HFFc6 (cell line): ENCODE data around the gene TBC1D2. TPM values are rescaled to one million over a fixed set of nuclear protein-coding genes. Genes with fewer than 3 reads are reported as not detected.

Source experiments
- DNase-seq: peaks from one replicate; pipeline ENCODE4 v3.0.0-alpha.2; 2018
- H3K27ac Mint-ChIP-seq: 2 replicates; pipeline ENCODE4 v1.8.0; 2020; ENCODE audit warnings: mild to moderate bottlenecking, mixed read lengths
- H3K27me3 Mint-ChIP-seq: 2 replicates; pipeline ENCODE4 v1.8.0; 2021; ENCODE audit warnings: mild to moderate bottlenecking, moderate library complexity, mixed read lengths; ENCODE audit not compliant: insufficient read depth
- H3K36me3 Mint-ChIP-seq: 2 replicates; pipeline ENCODE4 v1.8.0; 2021; ENCODE audit warnings: low read depth, mixed read lengths
- H3K4me1 Mint-ChIP-seq: 2 replicates; pipeline ENCODE4 v1.8.0; 2020; ENCODE audit warnings: low read depth, mixed read lengths
- H3K4me3 Mint-ChIP-seq: 2 replicates; pipeline ENCODE4 v1.8.0; 2020; ENCODE audit warnings: mild to moderate bottlenecking, moderate library complexity, mixed read lengths
- H3K9me3 Mint-ChIP-seq: 2 replicates; pipeline ENCODE4 v1.8.0; 2020; ENCODE audit warnings: mild to moderate bottlenecking, mixed read lengths
- CTCF ChIP-seq: fragments of 200-600 bp; sonication (generic); IDR thresholded peaks from 2 replicates; pipeline ENCODE4 v1.5.0; 2021; ENCODE audit warnings: antibody characterized with exemption, mild to moderate bottlenecking
- total RNA-seq, 6 experiments: library from RNA; stranded (reverse); fragmentation: NEBNext Ultra II Directional; extraction: Animal tissue kit (Norgen Biotek cat#: 25700); gene quantifications; 2 replicates in 1 of 6; 3 replicates in 5 of 6; pipeline ENCODE4 v1.2.3, GENCODE V29; 2021

Gene TBC1D2
- total RNA-seq, 6 experiments from 2014 or later: 31.9 to 39.4 (median 36.5) TPM

GRCh38 chr9:98248737-98249474, 6.5 kb downstream of the TBC1D2 start:
- H3K4me1 Mint-ChIP-seq: peaks cover 79% of the 10 kb centered on the region
- no peaks in the 10 kb centered on the region for H3K9me3 Mint-ChIP-seq
- H3K36me3 Mint-ChIP-seq: peaks cover 53% of the 10 kb centered on the region
- DNase-seq: peak; percentile 95
- H3K4me3 Mint-ChIP-seq: peak overlapping the region; percentile 55
- H3K27ac Mint-ChIP-seq: peak overlapping the region; percentile 99
- TF ChIP-seq CTCF: no peak
- no peaks in the 10 kb centered on the region; the same call in 1 of the 2 replicates for H3K27me3 Mint-ChIP-seq

DNA sequence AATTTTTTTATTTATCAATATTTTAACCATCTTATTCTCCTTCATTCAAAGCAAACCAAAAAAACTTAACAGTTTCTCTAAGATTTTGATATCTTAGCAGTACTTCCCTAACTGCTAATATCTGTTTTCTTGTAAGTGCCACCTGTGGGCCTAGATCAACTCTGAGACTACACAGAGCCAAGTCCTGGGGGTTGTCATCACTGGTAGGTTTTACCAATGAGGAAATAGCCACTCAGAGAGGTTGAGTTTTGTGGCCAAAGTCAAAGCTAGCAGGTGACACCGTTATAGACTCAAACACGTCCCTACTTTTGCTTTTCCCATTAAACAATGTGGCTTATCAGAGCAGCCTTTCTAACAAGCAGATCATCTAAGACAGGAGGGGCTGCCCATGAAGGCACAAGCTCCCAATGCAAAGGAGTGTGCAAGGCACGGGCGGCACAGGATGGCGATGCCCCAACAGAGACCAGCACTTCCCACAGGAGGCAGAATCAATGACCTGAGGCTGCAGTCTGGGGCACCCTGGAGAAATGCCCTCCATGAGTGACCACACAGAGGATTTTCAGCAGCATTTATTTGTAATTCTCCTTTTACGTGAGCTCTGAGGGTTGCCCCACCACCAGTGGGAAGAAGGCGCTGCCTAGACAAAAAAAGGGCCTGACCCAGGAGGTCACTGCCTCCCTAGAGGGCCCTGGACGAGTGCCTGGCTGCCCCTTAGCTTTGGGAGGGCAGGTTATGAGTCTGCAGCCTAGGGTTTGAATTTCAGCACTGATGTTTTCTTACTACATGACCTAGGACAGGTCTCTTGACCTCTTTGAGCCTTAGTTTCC, 7.4 kb downstream of the TBC1D2 start:
- no peak for TF ChIP-seq CTCF
- Mint-ChIP-seq H3K27ac (peak overlapping the region; percentile 99), H3K4me1 (peaks cover 72% of the 10 kb centered on the region), H3K4me3 (peak overlapping the region; percentile 55), H3K27me3 (peaks cover 2% of the 10 kb centered on the region; the same call in 1 of the 2 replicates), H3K9me3 (no peaks in the 10 kb centered on the region), H3K36me3 (peaks cover 45% of the 10 kb centered on the region)
- no peak for DNase-seq

- TF ChIP-seq CTCF: no peak
- H3K27ac Mint-ChIP-seq: no peak overlapping the region
Observed at GRCh38 chr9:98242426-98242825, 13.0 kb downstream of the TBC1D2 start.

DNA sequence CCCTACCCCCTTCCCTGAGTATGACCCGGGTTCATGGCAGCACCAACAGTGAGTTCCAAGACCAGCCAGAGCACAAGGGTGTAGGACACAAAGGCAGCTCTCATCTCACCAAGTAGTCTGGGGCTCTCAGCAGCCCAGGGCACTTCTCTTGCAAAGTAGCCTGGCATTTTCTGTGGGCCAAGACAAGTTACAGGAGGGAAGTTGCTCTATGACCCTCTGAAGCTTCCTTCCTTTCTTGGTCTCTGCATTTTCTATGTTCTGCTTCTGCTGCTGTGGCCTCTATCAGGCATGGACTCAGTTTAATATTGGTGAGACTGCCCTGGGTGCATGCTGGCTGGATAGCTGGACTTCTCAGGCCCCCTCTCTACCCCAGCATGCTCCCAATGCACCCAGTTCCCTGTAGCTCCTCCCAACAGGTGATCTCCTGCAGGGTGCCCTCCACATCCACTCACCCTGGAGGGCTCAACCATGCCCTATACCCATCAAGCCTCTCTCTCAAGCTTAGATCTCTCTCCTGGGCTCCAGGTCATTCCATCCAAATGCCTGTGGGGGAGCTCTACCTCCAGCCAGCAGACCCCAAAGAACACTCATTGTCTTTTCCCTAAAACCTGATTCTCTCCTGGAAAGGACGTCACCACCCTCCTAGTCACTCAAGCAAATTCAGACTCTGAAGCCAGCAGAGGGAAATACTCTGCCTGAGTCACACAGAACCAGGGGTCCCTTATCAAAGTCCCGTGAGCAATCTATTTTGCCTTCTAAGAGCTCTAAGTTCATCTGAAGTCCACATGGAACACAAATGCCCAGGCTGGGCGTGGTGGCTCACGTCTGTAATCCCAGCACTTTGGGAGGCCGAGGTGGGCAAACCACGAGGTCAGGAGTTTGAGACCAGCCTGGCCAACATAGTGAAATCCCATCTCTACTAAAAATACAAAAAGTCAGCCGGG, 13.8 kb downstream of the TBC1D2 start:
- H3K36me3 Mint-ChIP-seq: peaks cover 26% of the 10 kb centered on the region
- 0 out of 2 replicates have a peak, but pooled peaks cover 2% of the 10 kb centered on the region for H3K27me3 Mint-ChIP-seq
- TF ChIP-seq CTCF: no peak; the same call in 1 of the 2 replicates
- peaks cover 17% of the 10 kb centered on the region for H3K4me1 Mint-ChIP-seq
- DNase-seq: no peak
- H3K9me3 Mint-ChIP-seq: no peaks in the 10 kb centered on the region
- no peak overlapping the region for H3K4me3 Mint-ChIP-seq
- no peak overlapping the region; the same call in 1 of the 2 replicates for H3K27ac Mint-ChIP-seq

More at GRCh38 chr9:98242426-98242825, 13.0 kb downstream of the TBC1D2 start:
- Mint-ChIP-seq H3K36me3 (peaks cover 28% of the 10 kb centered on the region), H3K4me3 (no peak overlapping the region), H3K4me1 (peaks cover 18% of the 10 kb centered on the region), H3K27me3 (0 out of 2 replicates have a peak, but pooled peaks cover 2% of the 10 kb centered on the region), H3K9me3 (no peaks in the 10 kb centered on the region)
- no peak for DNase-seq

GRCh38 chr9:98240475-98240874, 15.0 kb downstream of the TBC1D2 start:
- DNase-seq: no peak
- Mint-ChIP-seq H3K27me3 (0 out of 2 replicates have a peak, but pooled peaks cover 2% of the 10 kb centered on the region), H3K36me3 (peaks cover 23% of the 10 kb centered on the region), H3K9me3 (no peaks in the 10 kb centered on the region), H3K4me1 (peaks cover 6% of the 10 kb centered on the region; the same call in 1 of the 2 replicates), H3K27ac (no peak overlapping the region), H3K4me3 (no peak overlapping the region)
- TF ChIP-seq CTCF: no peak
